Measurements from ENCODE around the gene DDX24. TPM values are rescaled to one million over a fixed set of nuclear protein-coding genes. Genes with fewer than 3 reads are reported as not detected.

Gene DDX24
- total and polyA plus RNA-seq, 2 of the 8 experiments (the other 6 are each of a cell fraction or from before 2014, with no cell fraction given): 89.0 to 201 TPM

GRCh38 chr14:94114589-94115057 is 33.6 kb upstream of the DDX24 start (continued):
- TF ChIP-seq, protein P1, sequence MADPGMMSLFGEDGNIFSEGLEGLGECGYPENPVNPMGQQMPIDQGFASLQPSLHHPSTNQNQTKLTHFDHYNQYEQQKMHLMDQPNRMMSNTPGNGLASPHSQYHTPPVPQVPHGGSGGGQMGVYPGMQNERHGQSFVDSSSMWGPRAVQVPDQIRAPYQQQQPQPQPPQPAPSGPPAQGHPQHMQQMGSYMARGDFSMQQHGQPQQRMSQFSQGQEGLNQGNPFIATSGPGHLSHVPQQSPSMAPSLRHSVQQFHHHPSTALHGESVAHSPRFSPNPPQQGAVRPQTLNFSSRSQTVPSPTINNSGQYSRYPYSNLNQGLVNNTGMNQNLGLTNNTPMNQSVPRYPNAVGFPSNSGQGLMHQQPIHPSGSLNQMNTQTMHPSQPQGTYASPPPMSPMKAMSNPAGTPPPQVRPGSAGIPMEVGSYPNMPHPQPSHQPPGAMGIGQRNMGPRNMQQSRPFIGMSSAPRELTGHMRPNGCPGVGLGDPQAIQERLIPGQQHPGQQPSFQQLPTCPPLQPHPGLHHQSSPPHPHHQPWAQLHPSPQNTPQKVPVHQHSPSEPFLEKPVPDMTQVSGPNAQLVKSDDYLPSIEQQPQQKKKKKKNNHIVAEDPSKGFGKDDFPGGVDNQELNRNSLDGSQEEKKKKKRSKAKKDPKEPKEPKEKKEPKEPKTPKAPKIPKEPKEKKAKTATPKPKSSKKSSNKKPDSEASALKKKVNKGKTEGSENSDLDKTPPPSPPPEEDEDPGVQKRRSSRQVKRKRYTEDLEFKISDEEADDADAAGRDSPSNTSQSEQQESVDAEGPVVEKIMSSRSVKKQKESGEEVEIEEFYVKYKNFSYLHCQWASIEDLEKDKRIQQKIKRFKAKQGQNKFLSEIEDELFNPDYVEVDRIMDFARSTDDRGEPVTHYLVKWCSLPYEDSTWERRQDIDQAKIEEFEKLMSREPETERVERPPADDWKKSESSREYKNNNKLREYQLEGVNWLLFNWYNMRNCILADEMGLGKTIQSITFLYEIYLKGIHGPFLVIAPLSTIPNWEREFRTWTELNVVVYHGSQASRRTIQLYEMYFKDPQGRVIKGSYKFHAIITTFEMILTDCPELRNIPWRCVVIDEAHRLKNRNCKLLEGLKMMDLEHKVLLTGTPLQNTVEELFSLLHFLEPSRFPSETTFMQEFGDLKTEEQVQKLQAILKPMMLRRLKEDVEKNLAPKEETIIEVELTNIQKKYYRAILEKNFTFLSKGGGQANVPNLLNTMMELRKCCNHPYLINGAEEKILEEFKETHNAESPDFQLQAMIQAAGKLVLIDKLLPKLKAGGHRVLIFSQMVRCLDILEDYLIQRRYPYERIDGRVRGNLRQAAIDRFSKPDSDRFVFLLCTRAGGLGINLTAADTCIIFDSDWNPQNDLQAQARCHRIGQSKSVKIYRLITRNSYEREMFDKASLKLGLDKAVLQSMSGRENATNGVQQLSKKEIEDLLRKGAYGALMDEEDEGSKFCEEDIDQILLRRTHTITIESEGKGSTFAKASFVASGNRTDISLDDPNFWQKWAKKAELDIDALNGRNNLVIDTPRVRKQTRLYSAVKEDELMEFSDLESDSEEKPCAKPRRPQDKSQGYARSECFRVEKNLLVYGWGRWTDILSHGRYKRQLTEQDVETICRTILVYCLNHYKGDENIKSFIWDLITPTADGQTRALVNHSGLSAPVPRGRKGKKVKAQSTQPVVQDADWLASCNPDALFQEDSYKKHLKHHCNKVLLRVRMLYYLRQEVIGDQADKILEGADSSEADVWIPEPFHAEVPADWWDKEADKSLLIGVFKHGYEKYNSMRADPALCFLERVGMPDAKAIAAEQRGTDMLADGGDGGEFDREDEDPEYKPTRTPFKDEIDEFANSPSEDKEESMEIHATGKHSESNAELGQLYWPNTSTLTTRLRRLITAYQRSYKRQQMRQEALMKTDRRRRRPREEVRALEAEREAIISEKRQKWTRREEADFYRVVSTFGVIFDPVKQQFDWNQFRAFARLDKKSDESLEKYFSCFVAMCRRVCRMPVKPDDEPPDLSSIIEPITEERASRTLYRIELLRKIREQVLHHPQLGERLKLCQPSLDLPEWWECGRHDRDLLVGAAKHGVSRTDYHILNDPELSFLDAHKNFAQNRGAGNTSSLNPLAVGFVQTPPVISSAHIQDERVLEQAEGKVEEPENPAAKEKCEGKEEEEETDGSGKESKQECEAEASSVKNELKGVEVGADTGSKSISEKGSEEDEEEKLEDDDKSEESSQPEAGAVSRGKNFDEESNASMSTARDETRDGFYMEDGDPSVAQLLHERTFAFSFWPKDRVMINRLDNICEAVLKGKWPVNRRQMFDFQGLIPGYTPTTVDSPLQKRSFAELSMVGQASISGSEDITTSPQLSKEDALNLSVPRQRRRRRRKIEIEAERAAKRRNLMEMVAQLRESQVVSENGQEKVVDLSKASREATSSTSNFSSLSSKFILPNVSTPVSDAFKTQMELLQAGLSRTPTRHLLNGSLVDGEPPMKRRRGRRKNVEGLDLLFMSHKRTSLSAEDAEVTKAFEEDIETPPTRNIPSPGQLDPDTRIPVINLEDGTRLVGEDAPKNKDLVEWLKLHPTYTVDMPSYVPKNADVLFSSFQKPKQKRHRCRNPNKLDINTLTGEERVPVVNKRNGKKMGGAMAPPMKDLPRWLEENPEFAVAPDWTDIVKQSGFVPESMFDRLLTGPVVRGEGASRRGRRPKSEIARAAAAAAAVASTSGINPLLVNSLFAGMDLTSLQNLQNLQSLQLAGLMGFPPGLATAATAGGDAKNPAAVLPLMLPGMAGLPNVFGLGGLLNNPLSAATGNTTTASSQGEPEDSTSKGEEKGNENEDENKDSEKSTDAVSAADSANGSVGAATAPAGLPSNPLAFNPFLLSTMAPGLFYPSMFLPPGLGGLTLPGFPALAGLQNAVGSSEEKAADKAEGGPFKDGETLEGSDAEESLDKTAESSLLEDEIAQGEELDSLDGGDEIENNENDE (IDR thresholded peaks at IDR 0.05; ENCODE audit: insufficient replicate concordance, low read length): no peak
- TF ChIP-seq, protein P2, sequence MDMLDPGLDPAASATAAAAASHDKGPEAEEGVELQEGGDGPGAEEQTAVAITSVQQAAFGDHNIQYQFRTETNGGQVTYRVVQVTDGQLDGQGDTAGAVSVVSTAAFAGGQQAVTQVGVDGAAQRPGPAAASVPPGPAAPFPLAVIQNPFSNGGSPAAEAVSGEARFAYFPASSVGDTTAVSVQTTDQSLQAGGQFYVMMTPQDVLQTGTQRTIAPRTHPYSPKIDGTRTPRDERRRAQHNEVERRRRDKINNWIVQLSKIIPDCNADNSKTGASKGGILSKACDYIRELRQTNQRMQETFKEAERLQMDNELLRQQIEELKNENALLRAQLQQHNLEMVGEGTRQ (IDR thresholded peaks at IDR 0.05; ENCODE audit: low read length): no peak
- TF ChIP-seq GABPA (IDR thresholded peaks at IDR 0.05; ENCODE audit: borderline replicate concordance, insufficient read depth, low read length) (no peak), SIX5 (IDR thresholded peaks at IDR 0.05; ENCODE audit: low read depth, low read length) (no peak), CEBPB (IDR thresholded peaks at IDR 0.05; ENCODE audit: low read depth, low read length) (no peak), MAX (IDR thresholded peaks at IDR 0.05) (no peak), TCF12 (IDR thresholded peaks at IDR 0.05; ENCODE audit: low read depth, low read length) (no peak), RNF2 (IDR thresholded peaks at IDR 0.05; ENCODE audit: borderline replicate concordance, low read depth, low read length, missing control alignments, poor library complexity, severe bottlenecking) (no peak), RBBP5 (IDR thresholded peaks at IDR 0.05; ENCODE audit: borderline replicate concordance, low read depth, low read length) (no peak), NRF1 (IDR thresholded peaks at IDR 0.05; ENCODE audit: low read depth, low read length) (no peak)
